ENCODE measurements around the gene ANKRD13A. TPM values are rescaled to one million over a fixed set of nuclear protein-coding genes. Genes with fewer than 3 reads are reported as not detected.
"Not testable (repeated sequence)": the region's sequence is repeated elsewhere in the genome, so short reads cannot be mapped to it uniquely, and the experiment has no call there.

ANKRD13A gene
- total and polyA plus RNA-seq, 5 donors from 2014 or later, result 36.6 to 71.0 (median 41.8) TPM

- Histone ChIP-seq H3K36me3 (ENCODE audit: control insufficient read depth, insufficient read depth, low read length) (no peaks in the 10 kb centered on the region), H3K27ac (ENCODE audit: insufficient read depth, low read length, poor library complexity, severe bottlenecking) (no peak overlapping the region), H3K27me3 (ENCODE audit: control insufficient read depth, insufficient read depth, low read length) (no peaks in the 10 kb centered on the region), H3K4me1 (ENCODE audit: control insufficient read depth, insufficient read depth, low read length, poor library complexity, severe bottlenecking) (no peaks in the 10 kb centered on the region), H3K4me3 (ENCODE audit: low read depth, low read length) (no peak overlapping the region), H3K9me3 (ENCODE audit: control insufficient read depth in 2 of 2, low read length in 2 of 2) (no peaks in the 10 kb centered on the region)
- Mint-ChIP-seq H3K36me3 (peaks cover 12% of the 10 kb centered on the region), H3K4me1 (peaks cover 0 to 14% (median 8%) of the 10 kb centered on the region in 4 donors), H3K27ac (peak overlapping the region in 1 of 3 donors; percentile 82), H3K27me3 (no peaks in the 10 kb centered on the region), H3K9me3 (peaks cover 0 to 1% (median 0%) of the 10 kb centered on the region in 7 donors), H3K4me3 (no peak overlapping the region)
- DNase-seq (no peak), ATAC-seq (ENCODE audit: low read depth in 2 of 2) (no peak)
Observed at GRCh38 chr12:110067531-110067930, 68.3 kb downstream of the ANKRD13A start.

DNA sequence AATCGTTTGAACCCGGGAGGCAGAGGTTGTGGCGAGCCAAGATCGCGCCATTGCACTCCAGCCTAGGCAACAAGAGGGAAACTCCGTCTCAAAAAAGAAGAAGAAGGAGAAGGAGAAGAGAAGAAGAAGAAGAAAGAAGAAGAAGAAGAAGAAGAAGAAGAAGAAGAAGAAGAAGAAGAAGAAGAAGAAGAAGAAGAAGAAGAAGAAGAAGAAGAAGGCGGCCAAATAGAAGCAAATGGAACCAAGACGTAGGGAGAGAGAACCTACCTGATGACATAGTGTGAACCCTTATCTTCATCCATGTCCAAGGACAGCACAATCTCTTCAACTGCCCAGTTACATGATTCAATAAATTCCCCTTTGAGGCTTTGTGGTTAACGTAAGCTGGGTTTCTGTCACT is 68.9 kb downstream of the ANKRD13A start:
- H3K4me1 Mint-ChIP-seq, result peaks cover 0 to 20% (median 12%) of the 10 kb centered on the region in 4 donors
- not testable (repeated sequence) for H3K9me3 Mint-ChIP-seq

DNA sequence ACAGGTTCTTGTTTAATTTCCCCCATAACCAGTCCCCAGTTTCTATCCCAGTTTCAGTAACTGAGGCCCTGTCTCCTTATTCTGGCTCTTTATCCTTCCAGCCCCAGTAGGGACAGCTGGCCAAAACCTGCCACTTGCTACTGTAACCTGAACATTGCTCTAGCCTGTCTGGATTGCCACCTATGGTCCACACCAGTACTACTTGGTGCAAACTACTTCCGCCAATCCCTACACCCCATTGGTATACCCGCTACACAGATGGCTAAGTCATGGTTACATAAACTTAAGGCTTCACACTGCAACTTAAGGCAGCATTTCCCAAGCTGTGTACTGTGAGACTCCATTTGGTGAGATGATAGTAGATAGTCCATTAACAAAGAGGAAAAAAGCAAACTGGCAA is 69.4 kb downstream of the ANKRD13A start:
- H3K9me3 Mint-ChIP-seq, result peaks cover 0 to 1% (median 0%) of the 10 kb centered on the region in 7 donors
- H3K27me3 Mint-ChIP-seq, result no peaks in the 10 kb centered on the region
- H3K36me3 Mint-ChIP-seq, result peaks cover 12% of the 10 kb centered on the region
- H3K27me3 ChIP-seq (ENCODE audit: control insufficient read depth, insufficient read depth, low read length), result no peaks in the 10 kb centered on the region
- ATAC-seq (ENCODE audit: low read depth in 2 of 2) (no peak), DNase-seq (no peak)
- H3K4me1 Mint-ChIP-seq, result peaks cover 0 to 25% (median 16%) of the 10 kb centered on the region in 4 donors
- H3K36me3 ChIP-seq (ENCODE audit: control insufficient read depth, insufficient read depth, low read length), result no peaks in the 10 kb centered on the region
- no peak overlapping the region for H3K4me3 ChIP-seq (ENCODE audit: low read depth, low read length)
- H3K27ac Mint-ChIP-seq, result no peak overlapping the region
- no peak overlapping the region for H3K4me3 Mint-ChIP-seq
- H3K4me1 ChIP-seq (ENCODE audit: control insufficient read depth, insufficient read depth, low read length, poor library complexity, severe bottlenecking), result peaks cover 8% of the 10 kb centered on the region
- H3K27ac ChIP-seq (ENCODE audit: insufficient read depth, low read length, poor library complexity, severe bottlenecking), result no peak overlapping the region
- no peaks in the 10 kb centered on the region for H3K9me3 ChIP-seq (ENCODE audit: control insufficient read depth in 2 of 2, low read length in 2 of 2)

More for the DNA sequence above, 68.9 kb downstream of the ANKRD13A start:
- not testable (repeated sequence) for H3K9me3 ChIP-seq (ENCODE audit: control insufficient read depth in 2 of 2, low read length in 2 of 2); DNase-seq; H3K27me3 Mint-ChIP-seq; H3K4me1 ChIP-seq (ENCODE audit: control insufficient read depth, insufficient read depth, low read length, poor library complexity, severe bottlenecking); H3K4me3 Mint-ChIP-seq; H3K27ac ChIP-seq (ENCODE audit: insufficient read depth, low read length, poor library complexity, severe bottlenecking); H3K27me3 ChIP-seq (ENCODE audit: control insufficient read depth, insufficient read depth, low read length); H3K36me3 ChIP-seq (ENCODE audit: control insufficient read depth, insufficient read depth, low read length); H3K27ac Mint-ChIP-seq; H3K4me3 ChIP-seq (ENCODE audit: low read depth, low read length); ATAC-seq (ENCODE audit: low read depth in 2 of 2)
- H3K36me3 Mint-ChIP-seq, result peaks cover 12% of the 10 kb centered on the region

- DNase-seq (no peak), ATAC-seq (ENCODE audit: low read depth in 2 of 2) (no peak)
- Histone ChIP-seq H3K36me3 (ENCODE audit: control insufficient read depth, insufficient read depth, low read length) (no peaks in the 10 kb centered on the region), H3K9me3 (ENCODE audit: control insufficient read depth in 2 of 2, low read length in 2 of 2) (no peaks in the 10 kb centered on the region), H3K27me3 (ENCODE audit: control insufficient read depth, insufficient read depth, low read length) (no peaks in the 10 kb centered on the region), H3K27ac (ENCODE audit: insufficient read depth, low read length, poor library complexity, severe bottlenecking) (no peak overlapping the region), H3K4me1 (ENCODE audit: control insufficient read depth, insufficient read depth, low read length, poor library complexity, severe bottlenecking) (peaks cover 18% of the 10 kb centered on the region), H3K4me3 (ENCODE audit: low read depth, low read length) (no peak overlapping the region)
- peaks cover 0 to 1% (median 0%) of the 10 kb centered on the region in 7 donors for H3K9me3 Mint-ChIP-seq
- no peaks in the 10 kb centered on the region for H3K27me3 Mint-ChIP-seq
- H3K4me1 Mint-ChIP-seq, result peaks cover 4 to 45% (median 26%) of the 10 kb centered on the region in 4 donors
- H3K36me3 Mint-ChIP-seq, result peaks cover 5% of the 10 kb centered on the region
- H3K4me3 Mint-ChIP-seq, result peak overlapping the region; percentile 7 to 84 (median 48)
- H3K27ac Mint-ChIP-seq, result peak overlapping the region in 2 of 3 donors; percentile 13 to 92
Observed at GRCh38 chr12:110071504-110071903, 72.3 kb downstream of the ANKRD13A start.

DNA sequence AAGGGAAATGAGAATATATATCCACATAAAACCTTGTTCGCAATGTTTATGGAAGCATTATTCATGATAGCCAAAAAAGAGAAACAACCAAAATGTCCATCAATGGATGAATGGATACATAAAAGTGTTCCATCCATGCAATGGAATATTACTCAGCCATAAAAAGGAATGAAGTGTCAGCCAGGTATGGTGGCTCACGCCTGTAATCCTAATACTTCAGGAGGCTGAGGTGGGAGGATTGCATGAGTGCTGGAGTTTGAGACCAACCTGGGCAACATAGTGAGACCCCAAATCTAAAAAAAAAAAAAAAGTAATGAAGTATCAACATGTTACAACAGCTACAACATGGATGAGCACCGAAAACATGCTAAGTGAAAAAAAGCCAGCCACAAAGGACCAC is 72.7 kb downstream of the ANKRD13A start:
- H3K27ac ChIP-seq (ENCODE audit: insufficient read depth, low read length, poor library complexity, severe bottlenecking), result no peak overlapping the region
- peak overlapping the region in 2 of 3 donors; percentile 92 to 98 for H3K27ac Mint-ChIP-seq

DNA sequence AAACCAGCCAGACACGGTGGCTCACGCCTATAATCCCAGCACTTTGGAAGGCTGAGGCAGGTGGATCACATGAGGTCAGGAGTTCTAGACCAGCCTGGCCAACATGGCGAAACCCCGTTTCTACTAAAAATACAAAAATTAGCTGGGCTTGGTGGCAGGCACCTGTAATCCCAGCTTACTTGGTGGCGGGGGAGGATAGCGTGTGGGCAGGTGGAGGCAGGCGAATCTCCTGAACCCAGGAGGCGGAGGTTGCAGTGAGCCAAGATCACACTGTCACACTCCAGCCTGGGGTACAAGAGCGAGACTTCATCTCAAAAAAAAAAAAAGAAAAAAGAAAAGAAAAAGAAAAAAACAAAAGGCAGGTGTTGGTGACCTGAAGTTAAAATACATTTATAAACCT is 73.4 kb downstream of the ANKRD13A start:
- ATAC-seq (ENCODE audit: low read depth in 2 of 2); H3K9me3 Mint-ChIP-seq; DNase-seq; H3K9me3 ChIP-seq (ENCODE audit: control insufficient read depth in 2 of 2, low read length in 2 of 2); H3K27ac ChIP-seq (ENCODE audit: insufficient read depth, low read length, poor library complexity, severe bottlenecking); H3K27me3 ChIP-seq (ENCODE audit: control insufficient read depth, insufficient read depth, low read length); H3K36me3 Mint-ChIP-seq; H3K27me3 Mint-ChIP-seq; H3K36me3 ChIP-seq (ENCODE audit: control insufficient read depth, insufficient read depth, low read length): not testable (repeated sequence)
- H3K4me3 ChIP-seq (ENCODE audit: low read depth, low read length), result peak overlapping the region; percentile 83
- H3K4me1 ChIP-seq (ENCODE audit: control insufficient read depth, insufficient read depth, low read length, poor library complexity, severe bottlenecking), result peaks cover 18% of the 10 kb centered on the region
- Mint-ChIP-seq H3K4me3 (peak overlapping the region; percentile 84 to 98 (median 90)), H3K27ac (peak overlapping the region; percentile 92 to 98 (median 94)), H3K4me1 (peaks cover 4 to 49% (median 32%) of the 10 kb centered on the region in 4 donors)

More for the DNA sequence above, 72.7 kb downstream of the ANKRD13A start:
- no peaks in the 10 kb centered on the region for H3K27me3 ChIP-seq (ENCODE audit: control insufficient read depth, insufficient read depth, low read length)
- H3K4me3 ChIP-seq (ENCODE audit: low read depth, low read length), result no peak overlapping the region
- peaks cover 18% of the 10 kb centered on the region for H3K4me1 ChIP-seq (ENCODE audit: control insufficient read depth, insufficient read depth, low read length, poor library complexity, severe bottlenecking)
- Mint-ChIP-seq H3K4me3 (peak overlapping the region; percentile 84 to 98 (median 90)), H3K27me3 (no peaks in the 10 kb centered on the region), H3K9me3 (peaks cover 0 to 1% (median 0%) of the 10 kb centered on the region in 7 donors), H3K4me1 (peaks cover 4 to 47% (median 28%) of the 10 kb centered on the region in 4 donors), H3K36me3 (peaks cover 5% of the 10 kb centered on the region)
- DNase-seq (no peak), ATAC-seq (ENCODE audit: low read depth in 2 of 2) (no peak)
- no peaks in the 10 kb centered on the region for H3K9me3 ChIP-seq (ENCODE audit: control insufficient read depth in 2 of 2, low read length in 2 of 2)
- H3K36me3 ChIP-seq (ENCODE audit: control insufficient read depth, insufficient read depth, low read length), result no peaks in the 10 kb centered on the region

GRCh38 chr12:110073049-110073831 is 74.0 kb downstream of the ANKRD13A start:
- peak overlapping the region; percentile 41 for H3K27ac ChIP-seq (ENCODE audit: insufficient read depth, low read length, poor library complexity, severe bottlenecking)
- H3K9me3 ChIP-seq (ENCODE audit: control insufficient read depth in 2 of 2, low read length in 2 of 2), result no peaks in the 10 kb centered on the region
- H3K4me3 ChIP-seq (ENCODE audit: low read depth, low read length), result peak overlapping the region; percentile 83
- H3K4me1 ChIP-seq (ENCODE audit: control insufficient read depth, insufficient read depth, low read length, poor library complexity, severe bottlenecking), result peaks cover 18% of the 10 kb centered on the region
- H3K4me3 Mint-ChIP-seq, result peak overlapping the region; percentile 84 to 98 (median 90)
- H3K36me3 ChIP-seq (ENCODE audit: control insufficient read depth, insufficient read depth, low read length), result no peaks in the 10 kb centered on the region
- ATAC-seq (ENCODE audit: low read depth in 2 of 2), result peak; percentile 50 to 52
- peaks cover 4 to 55% (median 34%) of the 10 kb centered on the region in 4 donors for H3K4me1 Mint-ChIP-seq
- H3K36me3 Mint-ChIP-seq, result peaks cover 5% of the 10 kb centered on the region
- peak overlapping the region; percentile 92 to 98 (median 94) for H3K27ac Mint-ChIP-seq
- no peaks in the 10 kb centered on the region for H3K27me3 ChIP-seq (ENCODE audit: control insufficient read depth, insufficient read depth, low read length)
- no peaks in the 10 kb centered on the region for H3K27me3 Mint-ChIP-seq
- peaks cover 0 to 1% (median 0%) of the 10 kb centered on the region in 7 donors for H3K9me3 Mint-ChIP-seq
- peak in 2 of 3 donors; percentile 18 to 64 for DNase-seq

Measured in CD4-positive, CD25-positive, alpha-beta regulatory T cell (primary cell).